Thymus (tissue), 11 donors: ENCODE measurements around the gene PSMC6. TPM values are rescaled to one million over a fixed set of nuclear protein-coding genes. Genes with fewer than 3 reads are reported as not detected.
"Not testable (repeated sequence)": the region's sequence is repeated elsewhere in the genome, so short reads cannot be mapped to it uniquely, and the experiment has no call there.

Experiments
- DNase-seq, 9 donors: peaks; one replicate each; pipeline ENCODE4 v3.0.0-alpha.2; 2013; ENCODE audit warnings: low spot score in 9 of 9, low read depth in 6 of 9, missing footprints in 1 of 9
- H3K27ac ChIP-seq, 2 donors: one replicate each; pipeline ENCODE4 v1.5.1; 2013; ENCODE audit warnings: control low read depth in 1 of 2, low read depth in 1 of 2, low read length in 1 of 2, mild to moderate bottlenecking in 1 of 2, moderate library complexity in 1 of 2
- H3K27me3 ChIP-seq, 2 donors: one replicate each; pipeline ENCODE4 v1.5.1; 2013; ENCODE audit warnings: low read length in 1 of 2; ENCODE audit not compliant: control insufficient read depth in 2 of 2, insufficient read depth in 1 of 2
- H3K36me3 ChIP-seq, 2 donors: one replicate each; pipeline ENCODE4 v1.5.1; 2013; ENCODE audit warnings: low read length in 1 of 2, mild to moderate bottlenecking in 1 of 2, moderate library complexity in 1 of 2; ENCODE audit not compliant: control insufficient read depth in 2 of 2, insufficient read depth in 2 of 2
- H3K4me1 ChIP-seq, 2 donors: one replicate each; pipeline ENCODE4 v1.5.1; 2013; ENCODE audit warnings: low read length in 2 of 2; ENCODE audit not compliant: control insufficient read depth in 2 of 2, insufficient read depth in 2 of 2
- H3K4me3 ChIP-seq, 2 donors: one replicate each; pipeline ENCODE4 v1.5.1; 2013; ENCODE audit warnings: low read length in 2 of 2, control low read depth in 1 of 2, mild to moderate bottlenecking in 1 of 2
- H3K9me3 ChIP-seq, 2 donors: one replicate each; pipeline ENCODE4 v1.5.1; 2013; ENCODE audit warnings: low read length in 1 of 2, mild to moderate bottlenecking in 1 of 2; ENCODE audit not compliant: control insufficient read depth in 2 of 2, insufficient read depth in 1 of 2
- WGBS: extraction: QIAGEN DNeasy Blood & Tissue Kit; methylation state at CpG from one replicate; pipeline ENCODE4 v1.1.7; 2013; 5-methylcytosine and 5-hydroxymethylcytosine counted together
- polyA plus RNA-seq: library from polyadenylated mRNA; stranded (reverse); fragments of 200-250 nt; gene quantifications from one replicate; pipeline ENCODE4 v1.2.3, GENCODE V29; 2013
- total RNA-seq: library from RNA; stranded (reverse); fragments of 120-200 nt; gene quantifications from one replicate; pipeline ENCODE4 v1.2.4, GENCODE V29; 2013
- donor health status: healthy.

PSMC6 gene
- total and polyA plus RNA-seq, 2 donors, result 141 to 150 TPM

DNA sequence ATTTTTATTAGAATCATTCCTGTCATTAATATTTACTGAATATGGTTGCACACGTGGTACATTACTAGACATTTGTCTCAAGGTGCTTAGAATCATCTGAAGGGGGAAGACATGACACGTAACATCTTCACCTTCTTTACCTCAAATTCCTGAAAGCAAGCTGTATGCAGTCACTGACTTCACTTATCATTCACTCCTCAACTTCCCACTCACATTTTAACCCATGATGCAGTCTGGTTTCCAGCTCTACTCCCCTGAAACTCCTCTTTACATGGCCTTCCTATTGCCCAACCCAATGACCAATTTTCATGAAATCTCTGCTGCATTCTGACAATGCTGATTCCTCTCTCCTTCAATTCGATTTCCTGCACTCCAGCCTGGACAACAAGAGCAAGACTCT, 5.8 kb upstream of the PSMC6 start:
- peaks cover 0 to 2% of the 10 kb centered on the region in 2 donors for H3K27me3 ChIP-seq
- no peak overlapping the region for H3K27ac ChIP-seq
- no peak for DNase-seq
- H3K4me3 ChIP-seq, result no peak overlapping the region
- peaks cover 2 to 4% of the 10 kb centered on the region in 2 donors for H3K4me1 ChIP-seq
- H3K36me3 ChIP-seq, result no peaks in the 10 kb centered on the region
- WGBS, result 93% methylated on average over 3 of the region's 3 CpGs
- no peaks in the 10 kb centered on the region for H3K9me3 ChIP-seq

DNA sequence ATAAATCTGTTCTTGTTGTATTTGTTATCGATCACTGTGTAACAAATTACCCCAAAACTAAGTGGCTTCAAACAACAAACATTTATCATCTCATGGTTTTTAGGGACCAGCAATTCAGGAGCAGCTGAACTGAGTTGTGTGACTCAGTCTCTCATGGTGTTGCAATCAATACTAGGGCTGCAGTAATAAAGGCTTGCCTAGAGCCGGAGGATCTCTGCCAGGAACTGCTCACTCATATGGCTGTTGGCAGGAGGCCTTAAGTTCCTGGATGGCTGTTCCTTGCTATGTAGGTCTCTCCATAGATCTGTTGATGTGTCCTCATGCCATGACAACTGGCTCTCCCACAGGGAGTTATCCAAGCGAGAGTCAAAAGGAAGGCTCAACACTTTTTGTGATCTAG, 3.8 kb upstream of the PSMC6 start:
- Histone ChIP-seq H3K27me3 (no peaks in the 10 kb centered on the region), H3K4me1 (peaks cover 8 to 12% of the 10 kb centered on the region in 2 donors), H3K36me3 (no peaks in the 10 kb centered on the region), H3K27ac (no peak overlapping the region), H3K4me3 (no peak overlapping the region), H3K9me3 (no peaks in the 10 kb centered on the region)
- no peak for DNase-seq
- 97% methylated on average over 3 of the region's 3 CpGs for WGBS

DNA sequence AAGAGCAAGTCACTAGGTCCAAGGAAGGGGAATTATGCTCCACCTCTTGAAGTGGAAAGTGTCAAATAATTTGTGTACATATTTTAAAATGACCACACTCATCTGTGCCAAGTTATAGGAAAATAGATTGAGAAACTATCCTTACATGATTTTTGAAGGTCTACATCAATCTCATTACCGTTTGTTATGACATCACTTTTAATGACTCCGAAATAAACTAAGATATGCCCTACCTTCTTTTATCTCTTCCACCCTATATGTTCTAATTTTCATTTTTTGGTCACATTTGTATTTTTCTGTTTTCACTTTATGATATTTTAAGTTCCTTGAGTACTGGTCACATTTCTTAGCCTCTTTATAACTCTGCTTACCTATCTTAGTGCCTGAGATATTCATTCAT, 3.3 kb upstream of the PSMC6 start:
- H3K27ac ChIP-seq, result no peak overlapping the region
- H3K9me3 ChIP-seq, result no peaks in the 10 kb centered on the region
- 99% methylated on average over 2 of the region's 2 CpGs for WGBS
- no peaks in the 10 kb centered on the region for H3K27me3 ChIP-seq
- no peak for DNase-seq
- H3K4me3 ChIP-seq, result no peak overlapping the region
- H3K36me3 ChIP-seq, result peaks cover 0 to 3% of the 10 kb centered on the region in 2 donors
- peaks cover 8 to 12% of the 10 kb centered on the region in 2 donors for H3K4me1 ChIP-seq

DNA sequence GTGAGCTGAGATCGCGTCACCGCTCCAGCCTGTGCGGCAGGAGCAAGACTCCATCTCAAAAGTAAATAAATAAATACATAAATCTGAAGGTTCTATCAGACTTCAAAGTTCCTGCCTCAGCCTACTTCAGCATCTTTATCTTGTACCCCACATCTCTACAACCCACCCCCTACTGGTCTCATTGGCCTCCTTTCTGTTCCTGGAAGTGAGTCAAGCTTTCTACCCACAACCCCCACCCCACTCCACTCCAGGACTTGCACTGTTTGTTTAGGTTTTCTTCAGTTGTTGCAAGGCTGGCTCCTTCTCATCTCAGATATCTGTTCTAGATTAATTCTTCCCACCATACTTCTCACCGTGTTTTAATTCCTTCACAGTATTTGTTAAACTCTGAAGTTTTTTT, 714 bp upstream of the PSMC6 start:
- H3K4me3 ChIP-seq, result peak overlapping the region; percentile 78 to 89
- H3K9me3 ChIP-seq, result no peaks in the 10 kb centered on the region
- H3K4me1 ChIP-seq, result peaks cover 8 to 12% of the 10 kb centered on the region in 2 donors
- H3K27ac ChIP-seq, result peak overlapping the region; percentile 56 to 95
- no peaks in the 10 kb centered on the region for H3K27me3 ChIP-seq
- WGBS, result 95% methylated on average over 5 of the region's 5 CpGs
- H3K36me3 ChIP-seq, result peaks cover 5 to 28% of the 10 kb centered on the region in 2 donors
- peak in 4 of 9 donors; percentile 10 to 51 (median 13) for DNase-seq

DNA sequence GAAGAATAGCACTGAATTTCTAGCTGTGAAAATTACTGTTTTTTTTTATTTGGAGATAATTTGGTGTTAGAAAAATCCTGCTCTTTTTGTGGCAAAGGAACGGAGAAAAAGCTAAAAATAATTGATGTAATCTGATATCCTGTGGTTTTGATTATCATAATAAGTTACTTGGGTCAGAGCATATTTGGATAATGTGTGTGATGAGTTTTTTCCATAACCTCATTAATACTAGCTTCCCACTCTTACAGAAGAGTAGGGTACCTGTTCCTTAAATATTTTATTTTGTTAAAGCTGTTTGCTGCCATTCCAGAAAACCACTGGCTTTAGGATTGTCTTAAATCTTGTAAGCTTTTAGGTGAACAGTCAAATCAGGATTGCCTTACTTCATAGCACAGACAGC, 4.7 kb downstream of the PSMC6 start:
- H3K36me3 ChIP-seq, result peaks cover 24 to 64% of the 10 kb centered on the region in 2 donors
- no peak overlapping the region for H3K4me3 ChIP-seq
- H3K27me3 ChIP-seq, result no peaks in the 10 kb centered on the region
- H3K4me1 ChIP-seq, result peaks cover 2 to 8% of the 10 kb centered on the region in 2 donors
- DNase-seq, result no peak
- no peak overlapping the region for H3K27ac ChIP-seq
- H3K9me3 ChIP-seq, result no peaks in the 10 kb centered on the region
- WGBS, result 71% methylated on average over 1 of the region's 1 CpG

DNA sequence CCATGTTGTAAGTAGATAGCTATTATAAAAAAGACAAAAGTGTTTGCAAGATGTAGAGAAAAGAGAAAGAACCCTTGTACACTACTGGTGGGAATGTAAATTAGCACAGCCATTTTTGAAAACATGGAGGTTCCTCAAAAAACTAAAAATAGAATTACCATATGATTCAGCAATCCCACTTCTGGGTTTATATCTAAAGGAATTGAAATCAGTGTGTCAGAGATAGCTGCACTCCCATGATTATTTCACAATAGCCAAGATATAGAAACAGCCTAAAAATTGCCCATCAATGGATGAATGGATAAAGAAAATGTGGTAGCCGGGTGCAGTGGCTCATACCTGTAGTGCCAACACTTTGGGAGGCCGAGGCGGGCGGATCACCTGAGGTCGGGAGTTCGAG, 9.2 kb downstream of the PSMC6 start:
- WGBS, result 100% methylated on average over 6 of the region's 6 CpGs
- Histone ChIP-seq H3K27ac (no peak overlapping the region), H3K9me3 (no peaks in the 10 kb centered on the region), H3K27me3 (no peaks in the 10 kb centered on the region), H3K4me3 (no peak overlapping the region), H3K4me1 (no peaks in the 10 kb centered on the region), H3K36me3 (peaks cover 26 to 60% of the 10 kb centered on the region in 2 donors)
- no peak for DNase-seq

DNA sequence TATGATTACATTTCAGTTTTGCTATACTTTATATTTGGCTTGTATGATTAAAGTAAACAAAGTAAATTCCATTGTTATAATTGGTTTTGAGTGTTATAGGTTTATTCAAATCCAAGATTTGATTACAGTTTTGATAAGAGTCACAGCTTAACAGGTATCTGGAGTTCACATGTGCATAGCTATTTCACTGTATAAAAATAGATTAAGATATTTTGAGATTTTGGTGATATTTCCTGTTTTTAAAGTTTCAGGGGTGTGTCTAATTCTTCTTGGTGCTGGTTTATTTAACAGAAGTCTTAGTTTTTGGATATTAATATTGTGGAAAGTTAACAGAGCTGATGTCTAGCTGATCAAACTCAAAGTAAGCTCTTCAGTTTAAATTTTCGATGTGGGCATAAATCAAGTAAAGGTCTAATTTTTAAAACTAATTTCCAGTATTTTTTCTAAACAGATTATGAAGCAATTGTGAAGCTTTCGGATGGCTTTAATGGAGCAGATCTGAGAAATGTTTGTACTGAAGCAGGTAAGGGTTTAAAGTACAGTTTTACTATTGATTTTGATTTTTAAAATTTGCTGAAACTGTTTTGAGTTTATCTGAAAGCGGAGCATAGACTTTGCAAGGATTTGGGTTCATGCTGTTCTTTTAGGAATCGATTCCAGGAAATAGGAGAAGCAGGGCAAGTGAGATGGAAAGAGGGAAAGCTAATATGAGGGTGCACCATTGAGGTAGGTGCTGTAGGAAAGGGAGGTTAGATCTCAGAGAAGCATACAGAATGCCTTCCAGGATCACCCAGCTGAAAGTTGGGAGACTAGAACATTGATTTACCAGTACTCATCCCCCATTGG, 16.7 kb downstream of the PSMC6 start:
- no peaks in the 10 kb centered on the region for H3K4me1 ChIP-seq
- no peaks in the 10 kb centered on the region for H3K27me3 ChIP-seq
- no peak overlapping the region for H3K4me3 ChIP-seq
- WGBS, result 98% methylated on average over 4 of the region's 4 CpGs
- H3K27ac ChIP-seq, result no peak overlapping the region
- peaks cover 25 to 59% of the 10 kb centered on the region in 2 donors for H3K36me3 ChIP-seq
- H3K9me3 ChIP-seq, result no peaks in the 10 kb centered on the region
- DNase-seq, result no peak

DNA sequence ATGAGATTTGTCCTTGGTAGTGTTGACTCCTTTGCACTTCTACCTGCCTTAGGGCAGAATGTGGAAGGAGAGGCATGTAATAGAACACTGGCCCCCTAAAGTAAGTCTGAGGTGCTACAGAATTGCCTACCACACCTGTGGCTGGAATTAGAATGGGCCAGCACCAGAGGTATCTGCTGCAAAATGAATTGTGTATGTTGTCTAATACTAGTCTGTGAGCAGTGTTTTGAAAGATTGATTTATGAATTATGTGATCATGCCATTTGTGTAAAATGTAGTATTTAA, 17.3 kb downstream of the PSMC6 start:
- Histone ChIP-seq H3K4me3 (no peak overlapping the region), H3K4me1 (no peaks in the 10 kb centered on the region), H3K27ac (no peak overlapping the region), H3K27me3 (no peaks in the 10 kb centered on the region), H3K9me3 (no peaks in the 10 kb centered on the region), H3K36me3 (peaks cover 25 to 57% of the 10 kb centered on the region in 2 donors)
- no peak for DNase-seq

DNA sequence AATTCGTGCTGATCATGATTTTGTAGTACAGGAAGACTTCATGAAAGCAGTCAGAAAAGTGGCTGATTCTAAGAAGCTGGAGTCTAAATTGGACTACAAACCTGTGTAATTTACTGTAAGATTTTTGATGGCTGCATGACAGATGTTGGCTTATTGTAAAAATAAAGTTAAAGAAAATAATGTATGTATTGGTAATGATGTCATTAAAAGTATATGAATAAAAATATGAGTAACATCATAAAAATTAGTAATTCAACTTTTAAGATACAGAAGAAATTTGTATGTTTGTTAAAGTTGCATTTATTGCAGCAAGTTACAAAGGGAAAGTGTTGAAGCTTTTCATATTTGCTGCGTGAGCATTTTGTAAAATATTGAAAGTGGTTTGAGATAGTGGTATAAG, 20.5 kb downstream of the PSMC6 start:
- not testable (repeated sequence) for H3K4me3 ChIP-seq, H3K9me3 ChIP-seq, H3K27ac ChIP-seq, H3K27me3 ChIP-seq, H3K4me1 ChIP-seq, DNase-seq
- WGBS, result 98% methylated on average over 2 of the region's 2 CpGs
- H3K36me3 ChIP-seq, result peaks cover 9 to 37% of the 10 kb centered on the region in 2 donors
